GM23338 (cell line): ENCODE measurements around the gene SHISA4. TPM values are rescaled to one million over a fixed set of nuclear protein-coding genes. Genes with fewer than 3 reads are reported as not detected.

Source experiments
- ATAC-seq: fragments of 200-7000 bp; cut with Tn5 transposase; 3 replicates; pipeline ENCODE4 v1.9.1; 2020
- DNase-seq: peaks from one replicate; pipeline ENCODE4 v3.0.0-alpha.2; 2015; ENCODE audit warnings: low spot score
- H2AFZ ChIP-seq: fragments of 200-600 bp; sonication (generic); 2 replicates; pipeline ENCODE4 v1.8.0; 2016; ENCODE audit warnings: antibody characterized with exemption, mild to moderate bottlenecking, moderate library complexity
- H3F3A ChIP-seq: fragments of 200-600 bp; sonication (generic); replicated peaks from 2 replicates; pipeline ENCODE4 v1.8.0; 2017; ENCODE audit warnings: antibody characterized with exemption, mixed run types, low read depth
- H3K27ac ChIP-seq: fragments of 200-600 bp; sonication (generic); 2 replicates; pipeline ENCODE4 v1.6.1; 2016; ENCODE audit warnings: low read depth
- H3K27me3 ChIP-seq: fragments of 200-600 bp; sonication (generic); 2 replicates; pipeline ENCODE4 v1.8.0; 2016; ENCODE audit warnings: mild to moderate bottlenecking, mixed run types, moderate library complexity; ENCODE audit not compliant: insufficient read depth
- H3K36me3 ChIP-seq: fragments of 200-600 bp; sonication (generic); 2 replicates; pipeline ENCODE4 v1.8.0; 2016; ENCODE audit warnings: mild to moderate bottlenecking; ENCODE audit not compliant: insufficient read depth
- H3K4me1 ChIP-seq: fragments of 200-600 bp; sonication (generic); 2 replicates; pipeline ENCODE4 v1.8.0; 2016; ENCODE audit warnings: mild to moderate bottlenecking, moderate library complexity; ENCODE audit not compliant: insufficient read depth
- H3K4me2 ChIP-seq: fragments of 200-600 bp; sonication (generic); 2 replicates; pipeline ENCODE4 v1.7.1; 2017; ENCODE audit warnings: mixed run types
- H3K4me3 ChIP-seq: fragments of 200-600 bp; sonication (generic); 2 replicates; pipeline ENCODE4 v1.6.1; 2016; ENCODE audit warnings: mixed run types
- H3K79me2 ChIP-seq: fragments of 200-600 bp; sonication (generic); replicated peaks from 2 replicates; pipeline ENCODE4 v1.8.0; 2017; ENCODE audit warnings: mild to moderate bottlenecking; ENCODE audit not compliant: insufficient read depth
- H3K9me2 ChIP-seq: fragments of 200-600 bp; sonication (generic); 2 replicates; pipeline ENCODE4 v1.8.0; 2017; ENCODE audit not compliant: insufficient read depth
- H4K20me1 ChIP-seq: fragments of 200-600 bp; sonication (generic); replicated peaks from 2 replicates; pipeline ENCODE4 v1.8.0; 2017; ENCODE audit warnings: mild to moderate bottlenecking; ENCODE audit not compliant: insufficient read depth
- H3K27ac Mint-ChIP-seq: 2 replicates; pipeline ENCODE4 v1.8.0; 2020; ENCODE audit warnings: inconsistent platforms, mild to moderate bottlenecking, moderate library complexity, mixed read lengths
- H3K27me3 Mint-ChIP-seq: 3 replicates; pipeline ENCODE4 v1.8.0; 2022; ENCODE audit warnings: low read depth, mild to moderate bottlenecking, moderate library complexity, mixed read lengths, inconsistent platforms; ENCODE audit not compliant: insufficient read depth, poor library complexity
- H3K36me3 Mint-ChIP-seq: 3 replicates; pipeline ENCODE4 v1.8.0; 2021; ENCODE audit warnings: low read depth, mild to moderate bottlenecking, inconsistent platforms, moderate library complexity, mixed read lengths
- H3K4me1 Mint-ChIP-seq: 3 replicates; pipeline ENCODE4 v1.8.0; 2020; ENCODE audit warnings: mild to moderate bottlenecking, inconsistent platforms, mixed read lengths
- H3K4me3 Mint-ChIP-seq: 3 replicates; pipeline ENCODE4 v1.8.0; 2021; ENCODE audit warnings: moderate library complexity, mild to moderate bottlenecking, inconsistent platforms, mixed read lengths
- H3K9me3 Mint-ChIP-seq: 3 replicates; pipeline ENCODE4 v1.8.0; 2020; ENCODE audit warnings: moderate library complexity, mild to moderate bottlenecking, inconsistent platforms, mixed read lengths
- CREB1 ChIP-seq: fragments of 250-450 bp; sonication (Bioruptor Pico); IDR thresholded peaks from 2 replicates; pipeline ENCODE4 v1.5.0; 2020; ENCODE audit warnings: low read depth, mild to moderate bottlenecking, moderate library complexity
- EZH2 ChIP-seq: fragments of 200-600 bp; sonication (generic); IDR thresholded peaks from one replicate; pipeline ENCODE4 v1.8.0; 2017; ENCODE audit warnings: antibody characterized with exemption, mild to moderate bottlenecking, low read depth; ENCODE audit not compliant: unreplicated experiment
- EZH2phosphoT487 ChIP-seq: fragments of 200-600 bp; sonication (generic); IDR thresholded peaks from one replicate; pipeline ENCODE4 v1.8.1; 2018; ENCODE audit warnings: antibody characterized with exemption; ENCODE audit not compliant: unreplicated experiment
- JUNB ChIP-seq: IDR thresholded peaks from one replicate; pipeline ENCODE4 v1.6.1; 2016; ENCODE audit warnings: antibody characterized with exemption; ENCODE audit not compliant: unreplicated experiment
- NANOG ChIP-seq: IDR thresholded peaks from 2 replicates; pipeline ENCODE4 v1.6.1; 2016; ENCODE audit warnings: antibody characterized with exemption, borderline replicate concordance
- POLR2AphosphoS5 ChIP-seq: IDR thresholded peaks from 2 replicates; pipeline ENCODE4 v1.6.1; 2016; ENCODE audit warnings: antibody characterized with exemption, low read depth
- STAT1 ChIP-seq: IDR thresholded peaks from one replicate; pipeline ENCODE4 v1.6.1; 2016; ENCODE audit warnings: antibody characterized with exemption; ENCODE audit not compliant: unreplicated experiment
- ZNF114 ChIP-seq: fragments of 250-450 bp; sonication (Bioruptor Pico); IDR thresholded peaks from 2 replicates; pipeline ENCODE4 v1.5.0; 2020; ENCODE audit warnings: mild to moderate bottlenecking, moderate library complexity
- ZNF331 ChIP-seq: fragments of 250-450 bp; sonication (Bioruptor Pico); IDR thresholded peaks from 2 replicates; pipeline ENCODE4 v1.5.0; 2020; ENCODE audit warnings: low read depth, mild to moderate bottlenecking, moderate library complexity
- polyA plus RNA-seq: library from polyadenylated mRNA; unstranded; fragments of >200 nt; fragmentation: Nextera tagmentation; extraction: Ambion mirVana; gene quantifications from 2 replicates; pipeline ENCODE4 v1.2.1, GENCODE V29; 2016
- total RNA-seq: library from RNA; depleted of rRNA; stranded (reverse); fragments of >200 nt; shearing (Covaris generic); gene quantifications from 2 replicates; pipeline ENCODE4 v1.2.3, GENCODE V29; 2014
- TF ChIP-seq, protein P1 (sequence below), 2 experiments: fragments of 200-600 bp in 1 of 2; sonication (generic) in 1 of 2; conservative IDR thresholded peaks; 2 replicates each; pipeline versions ENCODE4 v1.5.1 to v1.6.1; 2016 to 2017; ENCODE audit warnings: antibody characterized with exemption in 2 of 2, low read depth in 2 of 2, mild to moderate bottlenecking in 2 of 2, moderate library complexity in 1 of 2
- TF ChIP-seq, protein P2 (sequence below): fragments of 250-450 bp; sonication (Bioruptor Pico); IDR thresholded peaks from 2 replicates; pipeline ENCODE4 v1.5.0; 2020; ENCODE audit warnings: mild to moderate bottlenecking, moderate library complexity
- TF ChIP-seq, protein P3 (sequence below): IDR thresholded peaks from one replicate; pipeline ENCODE4 v1.6.1; 2018; ENCODE audit warnings: antibody characterized with exemption; ENCODE audit not compliant: unreplicated experiment
- TF ChIP-seq, protein P4 (sequence below): IDR thresholded peaks from 2 replicates; pipeline ENCODE4 v1.6.1; 2016; ENCODE audit warnings: antibody characterized with exemption

SHISA4 gene
- total and polyA plus RNA-seq, 2 experiments from 2014 or later = 8.0 to 9.2 TPM

DNA sequence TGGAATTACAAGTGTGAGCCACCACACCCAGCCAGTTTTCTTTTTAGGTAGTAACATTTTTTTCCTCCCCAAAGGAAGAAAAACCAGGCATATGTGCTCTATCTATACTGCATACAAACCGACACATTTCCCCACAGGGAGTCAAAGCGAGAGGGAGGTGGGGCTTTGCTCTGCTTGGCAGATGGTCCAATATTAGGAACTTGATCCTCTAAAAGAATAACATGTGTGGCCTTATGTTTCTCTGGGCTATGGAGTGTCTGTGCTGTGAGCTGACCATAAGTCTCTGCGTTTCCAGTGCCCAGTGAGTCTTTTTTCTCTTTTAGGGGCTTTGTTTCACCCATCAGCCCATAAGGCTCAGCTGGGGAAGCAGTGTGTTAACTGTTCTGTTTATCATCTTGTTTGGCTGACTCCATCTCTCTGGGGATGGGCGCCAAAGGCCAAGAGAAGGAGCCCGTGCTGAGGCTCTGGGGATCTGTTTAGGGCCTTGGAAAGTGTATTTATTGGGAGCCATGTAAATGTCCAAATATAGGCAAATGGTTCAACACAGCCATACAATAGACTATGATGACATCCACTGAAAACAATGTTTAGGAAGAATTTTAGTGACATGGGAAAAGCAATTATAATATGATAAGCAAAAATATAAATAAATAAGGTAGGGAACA lies 37.4 kb downstream of the SHISA4 start:
- DNase-seq = no peak
- Mint-ChIP-seq H3K4me1 (no peaks in the 10 kb centered on the region; the same call in 2 of the 3 replicates), H3K27me3 (no peaks in the 10 kb centered on the region), H3K27ac (no peak overlapping the region), H3K4me3 (no peak overlapping the region), H3K9me3 (no peaks in the 10 kb centered on the region), H3K36me3 (no peaks in the 10 kb centered on the region)
- Histone ChIP-seq H3K79me2 (no peaks in the 10 kb centered on the region), H2AFZ (0 out of 2 replicates have a peak overlapping the region, but pooled peaks have one; percentile 43), H3K9me2 (0 out of 2 replicates have a peak, but pooled peaks cover 4% of the 10 kb centered on the region), H3K27me3 (no peaks in the 10 kb centered on the region), H3K4me3 (no peak overlapping the region), H3K4me2 (no peak overlapping the region), H3F3A (no peaks in the 10 kb centered on the region), H3K27ac (no peak overlapping the region), H3K36me3 (no peaks in the 10 kb centered on the region), H3K4me1 (no peaks in the 10 kb centered on the region), H4K20me1 (no peaks in the 10 kb centered on the region)
- no peak for ATAC-seq
- TF ChIP-seq, protein P1, sequence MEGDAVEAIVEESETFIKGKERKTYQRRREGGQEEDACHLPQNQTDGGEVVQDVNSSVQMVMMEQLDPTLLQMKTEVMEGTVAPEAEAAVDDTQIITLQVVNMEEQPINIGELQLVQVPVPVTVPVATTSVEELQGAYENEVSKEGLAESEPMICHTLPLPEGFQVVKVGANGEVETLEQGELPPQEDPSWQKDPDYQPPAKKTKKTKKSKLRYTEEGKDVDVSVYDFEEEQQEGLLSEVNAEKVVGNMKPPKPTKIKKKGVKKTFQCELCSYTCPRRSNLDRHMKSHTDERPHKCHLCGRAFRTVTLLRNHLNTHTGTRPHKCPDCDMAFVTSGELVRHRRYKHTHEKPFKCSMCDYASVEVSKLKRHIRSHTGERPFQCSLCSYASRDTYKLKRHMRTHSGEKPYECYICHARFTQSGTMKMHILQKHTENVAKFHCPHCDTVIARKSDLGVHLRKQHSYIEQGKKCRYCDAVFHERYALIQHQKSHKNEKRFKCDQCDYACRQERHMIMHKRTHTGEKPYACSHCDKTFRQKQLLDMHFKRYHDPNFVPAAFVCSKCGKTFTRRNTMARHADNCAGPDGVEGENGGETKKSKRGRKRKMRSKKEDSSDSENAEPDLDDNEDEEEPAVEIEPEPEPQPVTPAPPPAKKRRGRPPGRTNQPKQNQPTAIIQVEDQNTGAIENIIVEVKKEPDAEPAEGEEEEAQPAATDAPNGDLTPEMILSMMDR (conservative IDR thresholded peaks at IDR 0.05; ENCODE audit: low read depth in 2 of 2) = no peak
- no peak for TF ChIP-seq ZNF331 (CRISPR knock-in tag)
- no peak for TF ChIP-seq EZH2
- no peak for TF ChIP-seq ZNF114 (CRISPR knock-in tag)
- no peak for TF ChIP-seq EZH2phosphoT487
- TF ChIP-seq POLR2AphosphoS5 = no peak
- TF ChIP-seq, protein P2, sequence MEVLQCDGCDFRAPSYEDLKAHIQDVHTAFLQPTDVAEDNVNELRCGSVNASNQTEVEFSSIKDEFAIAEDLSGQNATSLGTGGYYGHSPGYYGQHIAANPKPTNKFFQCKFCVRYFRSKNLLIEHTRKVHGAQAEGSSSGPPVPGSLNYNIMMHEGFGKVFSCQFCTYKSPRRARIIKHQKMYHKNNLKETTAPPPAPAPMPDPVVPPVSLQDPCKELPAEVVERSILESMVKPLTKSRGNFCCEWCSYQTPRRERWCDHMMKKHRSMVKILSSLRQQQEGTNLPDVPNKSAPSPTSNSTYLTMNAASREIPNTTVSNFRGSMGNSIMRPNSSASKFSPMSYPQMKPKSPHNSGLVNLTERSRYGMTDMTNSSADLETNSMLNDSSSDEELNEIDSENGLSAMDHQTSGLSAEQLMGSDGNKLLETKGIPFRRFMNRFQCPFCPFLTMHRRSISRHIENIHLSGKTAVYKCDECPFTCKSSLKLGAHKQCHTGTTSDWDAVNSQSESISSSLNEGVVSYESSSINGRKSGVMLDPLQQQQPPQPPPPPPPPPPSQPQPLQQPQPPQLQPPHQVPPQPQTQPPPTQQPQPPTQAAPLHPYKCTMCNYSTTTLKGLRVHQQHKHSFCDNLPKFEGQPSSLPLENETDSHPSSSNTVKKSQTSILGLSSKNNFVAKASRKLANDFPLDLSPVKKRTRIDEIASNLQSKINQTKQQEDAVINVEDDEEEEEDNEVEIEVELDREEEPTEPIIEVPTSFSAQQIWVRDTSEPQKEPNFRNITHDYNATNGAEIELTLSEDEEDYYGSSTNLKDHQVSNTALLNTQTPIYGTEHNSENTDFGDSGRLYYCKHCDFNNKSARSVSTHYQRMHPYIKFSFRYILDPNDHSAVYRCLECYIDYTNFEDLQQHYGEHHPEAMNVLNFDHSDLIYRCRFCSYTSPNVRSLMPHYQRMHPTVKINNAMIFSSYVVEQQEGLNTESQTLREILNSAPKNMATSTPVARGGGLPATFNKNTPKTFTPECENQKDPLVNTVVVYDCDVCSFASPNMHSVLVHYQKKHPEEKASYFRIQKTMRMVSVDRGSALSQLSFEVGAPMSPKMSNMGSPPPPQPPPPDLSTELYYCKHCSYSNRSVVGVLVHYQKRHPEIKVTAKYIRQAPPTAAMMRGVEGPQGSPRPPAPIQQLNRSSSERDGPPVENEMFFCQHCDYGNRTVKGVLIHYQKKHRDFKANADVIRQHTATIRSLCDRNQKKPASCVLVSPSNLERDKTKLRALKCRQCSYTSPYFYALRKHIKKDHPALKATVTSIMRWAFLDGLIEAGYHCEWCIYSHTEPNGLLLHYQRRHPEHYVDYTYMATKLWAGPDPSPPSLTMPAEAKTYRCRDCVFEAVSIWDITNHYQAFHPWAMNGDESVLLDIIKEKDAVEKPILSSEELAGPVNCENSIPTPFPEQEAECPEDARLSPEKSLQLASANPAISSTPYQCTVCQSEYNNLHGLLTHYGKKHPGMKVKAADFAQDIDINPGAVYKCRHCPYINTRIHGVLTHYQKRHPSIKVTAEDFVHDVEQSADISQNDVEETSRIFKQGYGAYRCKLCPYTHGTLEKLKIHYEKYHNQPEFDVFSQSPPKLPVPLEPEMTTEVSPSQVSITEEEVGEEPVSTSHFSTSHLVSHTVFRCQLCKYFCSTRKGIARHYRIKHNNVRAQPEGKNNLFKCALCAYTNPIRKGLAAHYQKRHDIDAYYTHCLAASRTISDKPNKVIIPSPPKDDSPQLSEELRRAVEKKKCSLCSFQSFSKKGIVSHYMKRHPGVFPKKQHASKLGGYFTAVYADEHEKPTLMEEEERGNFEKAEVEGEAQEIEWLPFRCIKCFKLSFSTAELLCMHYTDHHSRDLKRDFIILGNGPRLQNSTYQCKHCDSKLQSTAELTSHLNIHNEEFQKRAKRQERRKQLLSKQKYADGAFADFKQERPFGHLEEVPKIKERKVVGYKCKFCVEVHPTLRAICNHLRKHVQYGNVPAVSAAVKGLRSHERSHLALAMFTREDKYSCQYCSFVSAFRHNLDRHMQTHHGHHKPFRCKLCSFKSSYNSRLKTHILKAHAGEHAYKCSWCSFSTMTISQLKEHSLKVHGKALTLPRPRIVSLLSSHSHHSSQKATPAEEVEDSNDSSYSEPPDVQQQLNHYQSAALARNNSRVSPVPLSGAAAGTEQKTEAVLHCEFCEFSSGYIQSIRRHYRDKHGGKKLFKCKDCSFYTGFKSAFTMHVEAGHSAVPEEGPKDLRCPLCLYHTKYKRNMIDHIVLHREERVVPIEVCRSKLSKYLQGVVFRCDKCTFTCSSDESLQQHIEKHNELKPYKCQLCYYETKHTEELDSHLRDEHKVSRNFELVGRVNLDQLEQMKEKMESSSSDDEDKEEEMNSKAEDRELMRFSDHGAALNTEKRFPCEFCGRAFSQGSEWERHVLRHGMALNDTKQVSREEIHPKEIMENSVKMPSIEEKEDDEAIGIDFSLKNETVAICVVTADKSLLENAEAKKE (CRISPR knock-in tag) = no peak
- no peak for TF ChIP-seq NANOG
- no peak for TF ChIP-seq JUNB
- TF ChIP-seq STAT1 = no peak
- TF ChIP-seq, protein P3, sequence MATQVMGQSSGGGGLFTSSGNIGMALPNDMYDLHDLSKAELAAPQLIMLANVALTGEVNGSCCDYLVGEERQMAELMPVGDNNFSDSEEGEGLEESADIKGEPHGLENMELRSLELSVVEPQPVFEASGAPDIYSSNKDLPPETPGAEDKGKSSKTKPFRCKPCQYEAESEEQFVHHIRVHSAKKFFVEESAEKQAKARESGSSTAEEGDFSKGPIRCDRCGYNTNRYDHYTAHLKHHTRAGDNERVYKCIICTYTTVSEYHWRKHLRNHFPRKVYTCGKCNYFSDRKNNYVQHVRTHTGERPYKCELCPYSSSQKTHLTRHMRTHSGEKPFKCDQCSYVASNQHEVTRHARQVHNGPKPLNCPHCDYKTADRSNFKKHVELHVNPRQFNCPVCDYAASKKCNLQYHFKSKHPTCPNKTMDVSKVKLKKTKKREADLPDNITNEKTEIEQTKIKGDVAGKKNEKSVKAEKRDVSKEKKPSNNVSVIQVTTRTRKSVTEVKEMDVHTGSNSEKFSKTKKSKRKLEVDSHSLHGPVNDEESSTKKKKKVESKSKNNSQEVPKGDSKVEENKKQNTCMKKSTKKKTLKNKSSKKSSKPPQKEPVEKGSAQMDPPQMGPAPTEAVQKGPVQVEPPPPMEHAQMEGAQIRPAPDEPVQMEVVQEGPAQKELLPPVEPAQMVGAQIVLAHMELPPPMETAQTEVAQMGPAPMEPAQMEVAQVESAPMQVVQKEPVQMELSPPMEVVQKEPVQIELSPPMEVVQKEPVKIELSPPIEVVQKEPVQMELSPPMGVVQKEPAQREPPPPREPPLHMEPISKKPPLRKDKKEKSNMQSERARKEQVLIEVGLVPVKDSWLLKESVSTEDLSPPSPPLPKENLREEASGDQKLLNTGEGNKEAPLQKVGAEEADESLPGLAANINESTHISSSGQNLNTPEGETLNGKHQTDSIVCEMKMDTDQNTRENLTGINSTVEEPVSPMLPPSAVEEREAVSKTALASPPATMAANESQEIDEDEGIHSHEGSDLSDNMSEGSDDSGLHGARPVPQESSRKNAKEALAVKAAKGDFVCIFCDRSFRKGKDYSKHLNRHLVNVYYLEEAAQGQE = no peak
- TF ChIP-seq, protein P4, sequence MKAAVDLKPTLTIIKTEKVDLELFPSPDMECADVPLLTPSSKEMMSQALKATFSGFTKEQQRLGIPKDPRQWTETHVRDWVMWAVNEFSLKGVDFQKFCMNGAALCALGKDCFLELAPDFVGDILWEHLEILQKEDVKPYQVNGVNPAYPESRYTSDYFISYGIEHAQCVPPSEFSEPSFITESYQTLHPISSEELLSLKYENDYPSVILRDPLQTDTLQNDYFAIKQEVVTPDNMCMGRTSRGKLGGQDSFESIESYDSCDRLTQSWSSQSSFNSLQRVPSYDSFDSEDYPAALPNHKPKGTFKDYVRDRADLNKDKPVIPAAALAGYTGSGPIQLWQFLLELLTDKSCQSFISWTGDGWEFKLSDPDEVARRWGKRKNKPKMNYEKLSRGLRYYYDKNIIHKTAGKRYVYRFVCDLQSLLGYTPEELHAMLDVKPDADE = no peak
- TF ChIP-seq CREB1 (CRISPR knock-in tag) = no peak
